Measurements from ENCODE around the gene GJA9. TPM values are rescaled to one million over a fixed set of nuclear protein-coding genes. Genes with fewer than 3 reads are reported as not detected.

GJA9 gene
- total RNA-seq, 2 donors from 2014 or later, result 0.09 to 0.28 TPM

GRCh38 chr1:38923607-38924006 is 42.2 kb upstream of the GJA9 start:
- Histone ChIP-seq H3K9me3 (no peaks in the 10 kb centered on the region), H3K4me3 (no peak overlapping the region), H3K36me3 (no peaks in the 10 kb centered on the region), H3K27ac (no peak overlapping the region), H3K27me3 (replicated peaks; ENCODE audit: insufficient read depth) (no peaks in the 10 kb centered on the region), H3K4me1 (replicated peaks) (no peaks in the 10 kb centered on the region)
- DNase-seq (ENCODE audit: low spot score), result no peak
- TF ChIP-seq POLR2A (IDR thresholded peaks at IDR 0.05) (no peak), POLR2AphosphoS5 (IDR thresholded peaks at IDR 0.05) (no peak)
- TF ChIP-seq, protein P1, sequence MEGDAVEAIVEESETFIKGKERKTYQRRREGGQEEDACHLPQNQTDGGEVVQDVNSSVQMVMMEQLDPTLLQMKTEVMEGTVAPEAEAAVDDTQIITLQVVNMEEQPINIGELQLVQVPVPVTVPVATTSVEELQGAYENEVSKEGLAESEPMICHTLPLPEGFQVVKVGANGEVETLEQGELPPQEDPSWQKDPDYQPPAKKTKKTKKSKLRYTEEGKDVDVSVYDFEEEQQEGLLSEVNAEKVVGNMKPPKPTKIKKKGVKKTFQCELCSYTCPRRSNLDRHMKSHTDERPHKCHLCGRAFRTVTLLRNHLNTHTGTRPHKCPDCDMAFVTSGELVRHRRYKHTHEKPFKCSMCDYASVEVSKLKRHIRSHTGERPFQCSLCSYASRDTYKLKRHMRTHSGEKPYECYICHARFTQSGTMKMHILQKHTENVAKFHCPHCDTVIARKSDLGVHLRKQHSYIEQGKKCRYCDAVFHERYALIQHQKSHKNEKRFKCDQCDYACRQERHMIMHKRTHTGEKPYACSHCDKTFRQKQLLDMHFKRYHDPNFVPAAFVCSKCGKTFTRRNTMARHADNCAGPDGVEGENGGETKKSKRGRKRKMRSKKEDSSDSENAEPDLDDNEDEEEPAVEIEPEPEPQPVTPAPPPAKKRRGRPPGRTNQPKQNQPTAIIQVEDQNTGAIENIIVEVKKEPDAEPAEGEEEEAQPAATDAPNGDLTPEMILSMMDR (IDR thresholded peaks at IDR 0.05), result no peak
- intact Hi-C loops (cut with DNase I), result no loop called here
- 90% methylated on average over 3 of the region's 3 CpGs for WGBS

- DNase-seq (ENCODE audit: low spot score), result no peak
- Histone ChIP-seq H3K27me3 (replicated peaks; ENCODE audit: insufficient read depth) (no peaks in the 10 kb centered on the region), H3K36me3 (no peaks in the 10 kb centered on the region), H3K27ac (no peak overlapping the region), H3K4me3 (no peak overlapping the region), H3K4me1 (replicated peaks) (no peaks in the 10 kb centered on the region), H3K9me3 (no peaks in the 10 kb centered on the region)
- intact Hi-C loops (cut with DNase I), result no loop called here
- WGBS, result 53% methylated on average over 3 of the region's 3 CpGs
- TF ChIP-seq POLR2A (IDR thresholded peaks at IDR 0.05), result no peak
- TF ChIP-seq, protein P1 (IDR thresholded peaks at IDR 0.05), result peak in 1 of 4 experiments; percentile 17
Measured at GRCh38 chr1:38919130-38919529, 37.7 kb upstream of the GJA9 start.

GRCh38 chr1:38918568-38918967 is 37.2 kb upstream of the GJA9 start:
- no peak overlapping the region for H3K27ac ChIP-seq
- no peaks in the 10 kb centered on the region for H3K36me3 ChIP-seq
- H3K9me3 ChIP-seq, result no peaks in the 10 kb centered on the region
- DNase-seq (ENCODE audit: low spot score), result no peak
- intact Hi-C loops (cut with DNase I), result no loop called here
- no peaks in the 10 kb centered on the region for H3K4me1 ChIP-seq (replicated peaks)
- no peaks in the 10 kb centered on the region for H3K27me3 ChIP-seq (replicated peaks; ENCODE audit: insufficient read depth)
- WGBS, result 78% methylated on average over 5 of the region's 5 CpGs
- no peak overlapping the region for H3K4me3 ChIP-seq
- TF ChIP-seq POLR2AphosphoS5 (IDR thresholded peaks at IDR 0.05) (no peak), POLR2A (IDR thresholded peaks at IDR 0.05) (no peak)
- TF ChIP-seq, protein P1 (IDR thresholded peaks at IDR 0.05), result no peak

- no peaks in the 10 kb centered on the region for H3K4me1 ChIP-seq (replicated peaks)
- H3K27me3 ChIP-seq (replicated peaks; ENCODE audit: insufficient read depth), result no peaks in the 10 kb centered on the region
- no peaks in the 10 kb centered on the region for H3K36me3 ChIP-seq
- intact Hi-C loops (cut with DNase I), result no loop called here
- WGBS, result 93% methylated on average over 1 of the region's 1 CpG
- no peak overlapping the region for H3K4me3 ChIP-seq
- DNase-seq (ENCODE audit: low spot score), result no peak
- TF ChIP-seq POLR2AphosphoS5 (IDR thresholded peaks at IDR 0.05), result no peak
- TF ChIP-seq, protein P1 (IDR thresholded peaks at IDR 0.05), result no peak
- TF ChIP-seq POLR2A (IDR thresholded peaks at IDR 0.05), result no peak
- no peak overlapping the region for H3K27ac ChIP-seq
- H3K9me3 ChIP-seq, result no peaks in the 10 kb centered on the region
Measured at GRCh38 chr1:38917772-38918171, 36.4 kb upstream of the GJA9 start.

GRCh38 chr1:38917337-38917736 is 36.0 kb upstream of the GJA9 start:
- intact Hi-C loops (cut with DNase I), result no loop called here

More at GRCh38 chr1:38917337-38917736, 36.0 kb upstream of the GJA9 start:
- H3K27ac ChIP-seq, result no peak overlapping the region
- no peaks in the 10 kb centered on the region for H3K9me3 ChIP-seq
- whole genome bisulfite sequencing, result 90% methylated on average over 3 of the region's 3 CpGs
- no peaks in the 10 kb centered on the region for H3K36me3 ChIP-seq
- H3K4me3 ChIP-seq, result no peak overlapping the region
- TF ChIP-seq, protein P1 (IDR thresholded peaks at IDR 0.05), result no peak
- TF ChIP-seq POLR2A (IDR thresholded peaks at IDR 0.05), result no peak
- TF ChIP-seq POLR2AphosphoS5 (IDR thresholded peaks at IDR 0.05), result no peak
- H3K27me3 ChIP-seq (replicated peaks; ENCODE audit: insufficient read depth), result no peaks in the 10 kb centered on the region
- DNase-seq (ENCODE audit: low spot score), result no peak
- H3K4me1 ChIP-seq (replicated peaks), result no peaks in the 10 kb centered on the region
